Measurements from ENCODE around the gene PPP2R2C. TPM values are rescaled to one million over a fixed set of nuclear protein-coding genes. Genes with fewer than 3 reads are reported as not detected.

The PPP2R2C gene
- total RNA-seq, 1 experiment from 2014 or later, result 8.1 TPM

DNA sequence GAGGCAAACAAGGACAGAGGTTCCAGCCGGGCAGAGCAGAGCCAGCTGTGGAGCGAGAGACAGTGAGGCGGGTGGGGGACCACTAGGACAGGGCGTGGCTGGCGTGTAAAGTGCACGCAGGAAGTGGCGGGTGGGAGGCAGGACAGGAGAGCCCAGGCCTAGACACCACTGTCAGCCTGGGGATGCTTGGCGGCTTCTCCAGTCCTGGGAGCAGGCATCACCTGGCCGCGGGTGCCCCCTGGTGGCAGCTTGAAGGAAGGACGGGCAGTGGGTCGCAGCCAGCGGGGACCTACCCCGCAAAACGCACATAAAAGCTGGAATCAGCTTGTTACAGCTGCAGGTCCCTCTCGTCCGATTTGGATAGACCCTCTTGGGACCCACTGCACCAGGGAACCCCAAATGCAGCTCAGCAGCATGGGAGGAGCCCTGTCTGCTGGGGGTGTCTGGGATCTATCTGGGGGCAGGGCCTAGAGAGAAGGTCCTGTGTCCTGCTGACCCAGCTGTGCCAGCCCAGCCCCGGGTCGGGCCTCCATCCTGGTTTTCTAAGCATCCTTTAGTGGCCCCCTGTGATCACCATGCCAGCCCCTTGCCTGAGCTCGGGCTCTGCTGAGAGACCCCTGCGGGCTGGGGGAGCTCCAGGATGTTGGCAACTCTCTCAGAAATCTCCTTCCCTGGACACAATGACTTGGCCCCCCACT is 145.0 kb downstream of the PPP2R2C start:
- no peaks in the 10 kb centered on the region for H3K23me2 ChIP-seq (ENCODE audit: insufficient read length, low read depth, low read length, poor library complexity, severe bottlenecking)
- H4K8ac ChIP-seq (replicated peaks; ENCODE audit: insufficient read length, low read depth, low read length), result no peak overlapping the region
- no peak overlapping the region for H3K27ac ChIP-seq (ENCODE audit: insufficient read length, low read depth, low read length)
- WGBS (ENCODE audit: extremely low coverage, insufficient read length, low lambda C conversion rate), result no CpG with 5 or more reads among the region's 21 CpGs
- peaks cover 1% of the 10 kb centered on the region for H3K27me3 Mint-ChIP-seq (ENCODE audit: low read depth)
- H4K5ac ChIP-seq (ENCODE audit: insufficient read length, low read depth, low read length), result no peak overlapping the region
- H2BK120ac ChIP-seq (ENCODE audit: low read depth, low read length, poor library complexity, severe bottlenecking), result no peak overlapping the region
- H3K79me2 ChIP-seq (ENCODE audit: insufficient read depth, low read length), result no peaks in the 10 kb centered on the region
- H3K18ac ChIP-seq (ENCODE audit: insufficient read length, low read depth, low read length), result no peak overlapping the region
- no peak overlapping the region for H3K4me2 ChIP-seq (ENCODE audit: insufficient read depth, insufficient read length, low read length)
- H3K4me1 ChIP-seq (ENCODE audit: insufficient read depth, low read length), result no peaks in the 10 kb centered on the region
- H3K9me3 Mint-ChIP-seq, result peaks cover 4 to 9% of the 10 kb centered on the region in 2 experiments; a peak in 3 of 5 replicates
- no peak overlapping the region for H2BK15ac ChIP-seq (ENCODE audit: low read depth, low read length)
- no peak overlapping the region for H2AFZ ChIP-seq (ENCODE audit: low read length)
- no peak overlapping the region for H3T11ph ChIP-seq (ENCODE audit: low read length)
- H3K4me3 Mint-ChIP-seq, result no peak overlapping the region
- peak overlapping the region in 1 of 3 experiments; percentile 88; a peak in 1 of 7 replicates for H3K27ac Mint-ChIP-seq
- no peak overlapping the region for H3K14ac ChIP-seq (ENCODE audit: insufficient read depth, low read length)
- peaks cover 0 to 15% (median 3%) of the 10 kb centered on the region in 3 experiments; a peak in 5 of 7 replicates for H3K36me3 Mint-ChIP-seq (ENCODE audit: insufficient read depth in 1 of 3, low read depth in 3 of 3)
- no peak overlapping the region for H3K4ac ChIP-seq (ENCODE audit: low read depth, low read length)
- no peak overlapping the region for H4K91ac ChIP-seq (ENCODE audit: insufficient read length, low read depth, low read length)
- H4K20me1 ChIP-seq (ENCODE audit: control insufficient read depth, insufficient read depth, insufficient read length), result no peaks in the 10 kb centered on the region
- no peak overlapping the region for H3K23ac ChIP-seq (ENCODE audit: insufficient read length, low read depth, low read length)
- TF ChIP-seq, protein P1, sequence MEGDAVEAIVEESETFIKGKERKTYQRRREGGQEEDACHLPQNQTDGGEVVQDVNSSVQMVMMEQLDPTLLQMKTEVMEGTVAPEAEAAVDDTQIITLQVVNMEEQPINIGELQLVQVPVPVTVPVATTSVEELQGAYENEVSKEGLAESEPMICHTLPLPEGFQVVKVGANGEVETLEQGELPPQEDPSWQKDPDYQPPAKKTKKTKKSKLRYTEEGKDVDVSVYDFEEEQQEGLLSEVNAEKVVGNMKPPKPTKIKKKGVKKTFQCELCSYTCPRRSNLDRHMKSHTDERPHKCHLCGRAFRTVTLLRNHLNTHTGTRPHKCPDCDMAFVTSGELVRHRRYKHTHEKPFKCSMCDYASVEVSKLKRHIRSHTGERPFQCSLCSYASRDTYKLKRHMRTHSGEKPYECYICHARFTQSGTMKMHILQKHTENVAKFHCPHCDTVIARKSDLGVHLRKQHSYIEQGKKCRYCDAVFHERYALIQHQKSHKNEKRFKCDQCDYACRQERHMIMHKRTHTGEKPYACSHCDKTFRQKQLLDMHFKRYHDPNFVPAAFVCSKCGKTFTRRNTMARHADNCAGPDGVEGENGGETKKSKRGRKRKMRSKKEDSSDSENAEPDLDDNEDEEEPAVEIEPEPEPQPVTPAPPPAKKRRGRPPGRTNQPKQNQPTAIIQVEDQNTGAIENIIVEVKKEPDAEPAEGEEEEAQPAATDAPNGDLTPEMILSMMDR (conservative IDR thresholded peaks at IDR 0.05), result peak; percentile 94
- no peaks in the 10 kb centered on the region for H3K79me1 ChIP-seq (ENCODE audit: insufficient read depth, low read depth, low read length, poor library complexity, severe bottlenecking)
- no peak overlapping the region for H3K56ac ChIP-seq (ENCODE audit: insufficient read length, low read depth, low read length)
- no peaks in the 10 kb centered on the region for H3K9me3 ChIP-seq (ENCODE audit: control insufficient read depth, low read depth, low read length)
- H3K27me3 ChIP-seq (ENCODE audit: insufficient read depth, low read length), result no peaks in the 10 kb centered on the region
- H2AK5ac ChIP-seq (ENCODE audit: insufficient read length, low read length), result no peak overlapping the region
- H2BK12ac ChIP-seq (ENCODE audit: insufficient read length, low read depth, low read length), result no peak overlapping the region
- no peak overlapping the region for H2BK5ac ChIP-seq (ENCODE audit: insufficient read length, low read length)
- DNase-seq, result peak; percentile 84
- no peak overlapping the region for H3K9ac ChIP-seq (ENCODE audit: extremely low read depth, insufficient read length, low read length)
- H3K4me1 Mint-ChIP-seq, result peaks cover 11 to 18% of the 10 kb centered on the region in 2 experiments
- H2BK20ac ChIP-seq (ENCODE audit: low read depth, low read length, poor library complexity, severe bottlenecking), result no peak overlapping the region

Data from H9 (cell line).